Measurements from ENCODE around the gene SLC35D1.
A peak's percentile ranks its signal among the peaks of the same experiment; 100 is the strongest.
"Not testable (repeated sequence)": the region's sequence is repeated elsewhere in the genome, so short reads cannot be mapped to it uniquely, and the experiment has no call there.

The SLC35D1 gene

GRCh38 chr1:67053785-67054772 is at the start of gene SLC35D1:
TSS of gene SLC35D1 (minus strand) at chr1:67054148. CDS start at chr1:67054013, 135 bp downstream.
- peaks cover 34% of the 10 kb centered on the region for H3K4me1 ChIP-seq (ENCODE audit: insufficient read depth, low read length)
- no peaks in the 10 kb centered on the region for H3K9me3 ChIP-seq (ENCODE audit: low read length)
- H3K27me3 ChIP-seq (ENCODE audit: insufficient read depth, low read length): no peaks in the 10 kb centered on the region
- peak within 1 kb of the TSS; percentile 89 for H3K4me3 ChIP-seq (ENCODE audit: low read length)
- H3K36me3 ChIP-seq (ENCODE audit: insufficient read depth, low read length): peaks cover 16% of the 10 kb centered on the region
- H2AFZ ChIP-seq (ENCODE audit: low read depth, low read length): peak within 1 kb of the TSS; percentile 95

GRCh38 chr1:67103548-67103947 is 49.6 kb upstream of the SLC35D1 start:
- Histone ChIP-seq H2AFZ (ENCODE audit: low read depth, low read length) (no peak overlapping the region), H3K9me3 (ENCODE audit: low read length) (no peaks in the 10 kb centered on the region), H3K4me1 (ENCODE audit: insufficient read depth, low read length) (no peaks in the 10 kb centered on the region), H3K4me3 (ENCODE audit: low read length) (no peak overlapping the region), H3K27me3 (ENCODE audit: insufficient read depth, low read length) (no peaks in the 10 kb centered on the region), H3K36me3 (ENCODE audit: insufficient read depth, low read length) (no peaks in the 10 kb centered on the region)

- Histone ChIP-seq H3K4me3 (ENCODE audit: low read length) (no peak overlapping the region), H3K4me1 (ENCODE audit: insufficient read depth, low read length) (peaks cover 8% of the 10 kb centered on the region), H2AFZ (ENCODE audit: low read depth, low read length) (no peak overlapping the region), H3K27me3 (ENCODE audit: insufficient read depth, low read length) (no peaks in the 10 kb centered on the region), H3K36me3 (ENCODE audit: insufficient read depth, low read length) (no peaks in the 10 kb centered on the region), H3K9me3 (ENCODE audit: low read length) (no peaks in the 10 kb centered on the region)
These were observed 46.9 kb upstream of the SLC35D1 start for GRCh38 chr1:67100833-67101232.

GRCh38 chr1:67097305-67097704 is 43.4 kb upstream of the SLC35D1 start:
- H3K4me1 ChIP-seq (ENCODE audit: insufficient read depth, low read length): peaks cover 8% of the 10 kb centered on the region
- H3K36me3 ChIP-seq (ENCODE audit: insufficient read depth, low read length): no peaks in the 10 kb centered on the region
- H3K4me3 ChIP-seq (ENCODE audit: low read length): no peak overlapping the region
- H3K27me3 ChIP-seq (ENCODE audit: insufficient read depth, low read length): no peaks in the 10 kb centered on the region
- no peak overlapping the region for H2AFZ ChIP-seq (ENCODE audit: low read depth, low read length)
- no peaks in the 10 kb centered on the region for H3K9me3 ChIP-seq (ENCODE audit: low read length)

- H3K9me3 ChIP-seq (ENCODE audit: low read length): no peaks in the 10 kb centered on the region
These were observed 40.2 kb upstream of the SLC35D1 start for GRCh38 chr1:67094191-67094590.

GRCh38 chr1:67089685-67090208 is 35.8 kb upstream of the SLC35D1 start:
- Histone ChIP-seq H3K4me1 (ENCODE audit: insufficient read depth, low read length) (no peaks in the 10 kb centered on the region), H2AFZ (ENCODE audit: low read depth, low read length) (no peak overlapping the region), H3K4me3 (ENCODE audit: low read length) (no peak overlapping the region)

More at GRCh38 chr1:67094191-67094590, 40.2 kb upstream of the SLC35D1 start:
- Histone ChIP-seq H2AFZ (ENCODE audit: low read depth, low read length) (no peak overlapping the region), H3K27me3 (ENCODE audit: insufficient read depth, low read length) (no peaks in the 10 kb centered on the region), H3K4me3 (ENCODE audit: low read length) (no peak overlapping the region), H3K36me3 (ENCODE audit: insufficient read depth, low read length) (no peaks in the 10 kb centered on the region), H3K4me1 (ENCODE audit: insufficient read depth, low read length) (peaks cover 8% of the 10 kb centered on the region)

GRCh38 chr1:67088440-67088839 is 34.5 kb upstream of the SLC35D1 start:
- no peak overlapping the region for H2AFZ ChIP-seq (ENCODE audit: low read depth, low read length)

More at GRCh38 chr1:67089685-67090208, 35.8 kb upstream of the SLC35D1 start:
- Histone ChIP-seq H3K36me3 (ENCODE audit: insufficient read depth, low read length) (no peaks in the 10 kb centered on the region), H3K9me3 (ENCODE audit: low read length) (no peaks in the 10 kb centered on the region), H3K27me3 (ENCODE audit: insufficient read depth, low read length) (no peaks in the 10 kb centered on the region)

GRCh38 chr1:67085326-67085725 is 31.4 kb upstream of the SLC35D1 start:
- Histone ChIP-seq H3K9me3 (ENCODE audit: low read length) (no peaks in the 10 kb centered on the region), H2AFZ (ENCODE audit: low read depth, low read length) (no peak overlapping the region), H3K27me3 (ENCODE audit: insufficient read depth, low read length) (no peaks in the 10 kb centered on the region), H3K36me3 (ENCODE audit: insufficient read depth, low read length) (no peaks in the 10 kb centered on the region), H3K4me1 (ENCODE audit: insufficient read depth, low read length) (no peaks in the 10 kb centered on the region), H3K4me3 (ENCODE audit: low read length) (no peak overlapping the region)

More at GRCh38 chr1:67088440-67088839, 34.5 kb upstream of the SLC35D1 start:
- H3K36me3 ChIP-seq (ENCODE audit: insufficient read depth, low read length): no peaks in the 10 kb centered on the region
- H3K4me3 ChIP-seq (ENCODE audit: low read length): no peak overlapping the region
- no peaks in the 10 kb centered on the region for H3K9me3 ChIP-seq (ENCODE audit: low read length)
- H3K27me3 ChIP-seq (ENCODE audit: insufficient read depth, low read length): no peaks in the 10 kb centered on the region
- no peaks in the 10 kb centered on the region for H3K4me1 ChIP-seq (ENCODE audit: insufficient read depth, low read length)

GRCh38 chr1:67084765-67085318 is 30.9 kb upstream of the SLC35D1 start:
- no peaks in the 10 kb centered on the region for H3K4me1 ChIP-seq (ENCODE audit: insufficient read depth, low read length)
- no peaks in the 10 kb centered on the region for H3K36me3 ChIP-seq (ENCODE audit: insufficient read depth, low read length)
- H3K27me3 ChIP-seq (ENCODE audit: insufficient read depth, low read length): no peaks in the 10 kb centered on the region
- H2AFZ ChIP-seq (ENCODE audit: low read depth, low read length): no peak overlapping the region
- H3K9me3 ChIP-seq (ENCODE audit: low read length): no peaks in the 10 kb centered on the region
- H3K4me3 ChIP-seq (ENCODE audit: low read length): no peak overlapping the region

GRCh38 chr1:67078291-67078690 is 24.3 kb upstream of the SLC35D1 start:
- Histone ChIP-seq H3K36me3 (ENCODE audit: insufficient read depth, low read length) (no peaks in the 10 kb centered on the region), H3K4me3 (ENCODE audit: low read length) (no peak overlapping the region), H3K4me1 (ENCODE audit: insufficient read depth, low read length) (no peaks in the 10 kb centered on the region), H2AFZ (ENCODE audit: low read depth, low read length) (no peak overlapping the region), H3K27me3 (ENCODE audit: insufficient read depth, low read length) (no peaks in the 10 kb centered on the region), H3K9me3 (ENCODE audit: low read length) (no peaks in the 10 kb centered on the region)

- H3K36me3 ChIP-seq (ENCODE audit: insufficient read depth, low read length): no peaks in the 10 kb centered on the region
- no peak overlapping the region for H3K4me3 ChIP-seq (ENCODE audit: low read length)
- no peaks in the 10 kb centered on the region for H3K9me3 ChIP-seq (ENCODE audit: low read length)
- no peaks in the 10 kb centered on the region for H3K27me3 ChIP-seq (ENCODE audit: insufficient read depth, low read length)
- no peak overlapping the region for H2AFZ ChIP-seq (ENCODE audit: low read depth, low read length)
- H3K4me1 ChIP-seq (ENCODE audit: insufficient read depth, low read length): no peaks in the 10 kb centered on the region
These were observed 23.6 kb upstream of the SLC35D1 start for GRCh38 chr1:67077593-67077992.

- H2AFZ ChIP-seq (ENCODE audit: low read depth, low read length): no peak overlapping the region
- H3K4me1 ChIP-seq (ENCODE audit: insufficient read depth, low read length): no peaks in the 10 kb centered on the region
- H3K4me3 ChIP-seq (ENCODE audit: low read length): no peak overlapping the region
These were observed 18.8 kb upstream of the SLC35D1 start for GRCh38 chr1:67072749-67073148.

GRCh38 chr1:67067655-67068054 is 13.7 kb upstream of the SLC35D1 start:
- not testable (repeated sequence) for H3K36me3 ChIP-seq (ENCODE audit: insufficient read depth, low read length); H3K4me1 ChIP-seq (ENCODE audit: insufficient read depth, low read length); H2AFZ ChIP-seq (ENCODE audit: low read depth, low read length); H3K27me3 ChIP-seq (ENCODE audit: insufficient read depth, low read length); H3K4me3 ChIP-seq (ENCODE audit: low read length); H3K9me3 ChIP-seq (ENCODE audit: low read length)

More at GRCh38 chr1:67072749-67073148, 18.8 kb upstream of the SLC35D1 start:
- H3K9me3 ChIP-seq (ENCODE audit: low read length): peaks cover 2% of the 10 kb centered on the region
- H3K27me3 ChIP-seq (ENCODE audit: insufficient read depth, low read length): no peaks in the 10 kb centered on the region
- no peaks in the 10 kb centered on the region for H3K36me3 ChIP-seq (ENCODE audit: insufficient read depth, low read length)
